ENCODE results near the gene CST5.
A peak's percentile ranks its signal among the peaks of the same experiment; 100 is the strongest.
"Not testable (repeated sequence)": the region's sequence is repeated elsewhere in the genome, so short reads cannot be mapped to it uniquely, and the experiment has no call there.

CST5 gene

DNA sequence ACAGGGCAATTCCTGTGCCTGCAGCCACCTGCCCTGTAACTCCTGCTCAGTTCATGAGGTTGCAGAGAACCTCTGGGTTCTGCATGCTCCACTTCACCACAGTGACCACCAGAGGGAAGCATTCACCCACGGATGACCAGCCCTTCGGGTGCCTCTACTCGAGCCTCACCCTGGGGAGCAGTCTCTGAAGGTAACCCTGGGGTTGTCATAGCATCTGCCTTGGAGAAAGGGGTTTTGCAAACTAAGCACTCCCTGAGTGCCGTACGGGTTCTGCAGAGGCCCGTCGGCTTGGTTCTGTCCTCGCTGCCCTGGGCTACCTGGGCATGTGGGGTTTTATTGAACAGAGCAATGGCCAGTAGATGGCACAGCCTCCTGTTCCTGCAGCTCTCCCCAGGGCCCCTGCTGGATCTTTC is 10.2 kb upstream of the CST5 start:
- DNase-seq (ENCODE audit: low read depth in 2 of 2): peak; percentile 41 to 51

DNA sequence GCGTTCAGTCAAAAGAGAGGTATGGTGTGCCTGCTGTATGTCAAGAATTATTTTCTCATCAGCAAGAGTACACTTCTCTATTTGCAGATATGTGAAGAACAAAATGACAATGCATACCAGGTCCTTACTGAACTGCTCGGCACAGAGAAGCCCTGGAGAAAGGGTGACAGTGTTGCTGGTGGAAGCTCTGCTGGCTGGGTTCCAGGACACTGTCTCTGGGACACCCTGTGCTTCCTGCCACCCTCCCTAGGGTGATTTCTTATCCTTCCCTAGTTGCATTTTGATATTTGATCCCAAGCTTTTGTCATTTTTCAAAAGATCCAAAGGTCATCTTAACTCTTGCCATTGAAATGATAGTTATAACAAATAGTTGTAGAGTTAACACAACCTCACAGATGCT is 8.3 kb upstream of the CST5 start:
- no peak for DNase-seq (ENCODE audit: low read depth in 2 of 2)

DNA sequence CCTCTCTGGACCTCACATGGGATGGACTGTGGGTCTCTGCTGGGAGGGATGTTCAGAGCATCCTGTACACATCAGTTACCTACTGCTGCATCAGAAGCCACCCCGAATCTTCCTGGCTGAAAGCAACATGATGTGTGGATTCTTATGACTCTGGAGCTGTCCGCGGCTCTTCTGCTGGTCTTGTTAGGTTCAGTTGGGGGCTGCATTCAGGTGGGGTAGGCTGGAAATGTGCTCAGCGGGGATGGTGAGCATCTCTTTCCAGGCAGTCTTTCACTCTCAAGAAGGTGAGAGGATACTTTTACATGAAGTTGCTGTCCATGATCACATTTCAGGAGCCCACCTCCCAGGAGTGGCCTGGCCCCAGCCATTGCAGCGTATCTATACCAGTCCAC is 5.2 kb upstream of the CST5 start:
- no peak for DNase-seq (ENCODE audit: low read depth in 2 of 2)

DNA sequence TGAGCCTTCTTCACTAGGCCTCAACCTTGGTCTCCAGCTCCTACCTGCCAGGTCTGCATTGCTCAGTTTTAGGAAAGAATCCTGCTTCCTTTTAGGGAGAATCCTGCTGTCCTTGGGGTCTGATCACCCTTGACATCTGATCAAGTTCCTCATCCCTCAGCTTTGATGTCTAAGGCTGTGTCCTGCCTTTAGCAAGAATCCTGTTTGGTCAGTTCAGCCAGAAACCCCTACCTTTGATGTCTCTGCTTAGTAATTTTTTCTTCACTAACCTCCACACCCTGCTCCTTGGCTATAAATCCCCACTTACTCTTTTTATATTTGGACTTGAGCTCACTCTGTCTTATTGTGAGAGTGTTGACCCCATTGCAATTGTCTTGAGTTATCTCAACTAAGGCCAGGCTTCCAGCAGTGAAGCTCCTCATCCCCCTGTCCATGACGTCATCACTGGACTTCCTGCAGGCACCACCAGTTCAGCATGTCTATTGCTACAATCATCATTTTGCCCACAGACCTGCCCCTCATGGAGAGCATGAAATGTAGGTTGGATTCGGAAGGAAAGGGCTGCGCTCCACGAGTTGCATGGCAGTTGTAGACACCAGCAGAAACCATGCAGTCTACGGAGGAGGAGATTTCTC is 4.7 kb upstream of the CST5 start:
- DNase-seq (ENCODE audit: low read depth in 2 of 2): no peak

DNA sequence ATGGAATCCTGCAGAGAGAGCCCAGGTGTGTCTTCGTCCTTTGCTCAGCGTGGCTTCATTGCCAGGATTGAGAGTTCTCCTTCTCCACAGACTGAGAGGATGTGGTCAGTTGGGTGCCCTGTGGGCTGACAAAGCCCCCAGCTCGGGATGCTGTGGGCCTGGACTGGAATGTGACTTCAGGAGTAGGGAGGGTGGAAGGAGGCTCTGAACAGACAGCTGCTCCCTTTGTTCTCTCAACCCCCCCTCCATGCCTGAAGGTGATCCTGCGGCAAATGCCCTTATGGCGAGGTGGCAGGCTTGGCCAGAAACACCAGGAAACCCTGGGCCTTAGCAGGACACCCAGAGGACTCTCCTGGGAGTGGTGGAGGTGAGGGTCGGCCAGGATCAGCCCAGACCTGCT is 1.8 kb upstream of the CST5 start:
- DNase-seq (ENCODE audit: low read depth in 2 of 2): no peak

DNA sequence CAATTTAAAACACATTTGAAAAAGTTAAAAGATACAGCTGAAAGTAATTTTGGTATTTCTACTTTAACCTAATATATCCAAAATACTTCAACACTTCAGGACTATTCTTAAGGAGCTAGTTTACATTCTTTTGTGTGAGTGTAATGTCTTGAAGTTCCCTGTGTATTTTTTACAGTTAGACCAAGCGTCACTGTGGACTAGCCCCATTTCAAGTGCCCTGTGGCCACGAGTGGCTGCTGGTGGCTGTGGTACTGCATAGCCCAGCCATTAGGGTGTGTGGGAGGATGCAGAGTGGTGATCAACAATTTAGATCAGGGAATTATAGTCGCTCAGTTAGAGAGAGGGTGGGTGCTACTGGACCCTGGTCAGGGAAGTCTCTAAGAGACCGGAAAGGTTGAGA is 869 bp upstream of the CST5 start:
- no peak for DNase-seq (ENCODE audit: low read depth in 2 of 2)

DNA sequence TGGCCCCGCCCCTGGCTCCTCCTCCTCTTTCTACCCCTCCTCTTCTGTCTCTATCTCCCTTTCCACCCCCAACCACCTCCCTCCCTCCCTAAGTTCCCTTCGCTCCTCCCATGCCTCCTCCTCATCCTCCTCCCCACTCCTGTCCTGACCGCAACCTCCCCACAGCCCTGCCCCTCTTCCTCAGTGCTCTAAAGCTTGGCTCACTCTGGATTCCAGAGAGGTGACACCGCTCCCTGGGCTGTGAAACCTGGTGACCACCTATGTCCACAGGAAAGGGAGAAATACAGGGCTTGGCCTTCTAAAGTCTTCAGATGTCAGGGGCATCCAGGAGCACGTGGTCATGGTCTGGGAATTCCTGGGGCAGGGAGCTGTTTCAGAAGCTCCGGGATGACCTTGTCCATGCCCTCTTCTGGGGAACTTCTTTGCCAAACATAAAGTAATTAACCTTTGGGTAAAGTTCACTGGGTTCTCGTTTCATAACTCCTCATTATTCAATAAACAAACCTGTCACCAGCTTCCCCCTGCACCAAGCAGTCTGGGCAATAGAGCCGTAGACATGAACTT is 345 bp upstream of the CST5 start:
- DNase-seq (ENCODE audit: low read depth in 2 of 2): no peak

DNA sequence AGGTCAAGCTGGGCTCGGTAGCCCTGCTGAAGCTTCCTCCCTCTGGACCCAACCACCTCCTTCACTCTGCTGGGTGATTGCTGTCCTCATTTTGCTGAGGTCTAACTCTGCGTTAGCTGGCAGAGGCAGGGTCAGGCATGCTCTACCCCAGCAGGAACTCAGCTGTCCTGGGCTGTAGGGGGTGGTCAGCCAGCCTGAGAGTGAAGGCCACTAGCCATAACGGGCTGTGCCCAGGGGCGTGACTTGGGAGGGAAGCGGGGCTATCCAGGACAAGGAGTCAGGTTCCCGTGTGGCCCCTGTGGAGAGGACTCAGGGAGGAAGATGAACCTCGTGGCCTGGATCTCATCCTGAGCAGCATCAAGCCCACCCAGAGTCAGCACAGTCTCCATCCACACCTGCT is 761 bp downstream of the CST5 start:
- DNase-seq (ENCODE audit: low read depth in 2 of 2): no peak

DNA sequence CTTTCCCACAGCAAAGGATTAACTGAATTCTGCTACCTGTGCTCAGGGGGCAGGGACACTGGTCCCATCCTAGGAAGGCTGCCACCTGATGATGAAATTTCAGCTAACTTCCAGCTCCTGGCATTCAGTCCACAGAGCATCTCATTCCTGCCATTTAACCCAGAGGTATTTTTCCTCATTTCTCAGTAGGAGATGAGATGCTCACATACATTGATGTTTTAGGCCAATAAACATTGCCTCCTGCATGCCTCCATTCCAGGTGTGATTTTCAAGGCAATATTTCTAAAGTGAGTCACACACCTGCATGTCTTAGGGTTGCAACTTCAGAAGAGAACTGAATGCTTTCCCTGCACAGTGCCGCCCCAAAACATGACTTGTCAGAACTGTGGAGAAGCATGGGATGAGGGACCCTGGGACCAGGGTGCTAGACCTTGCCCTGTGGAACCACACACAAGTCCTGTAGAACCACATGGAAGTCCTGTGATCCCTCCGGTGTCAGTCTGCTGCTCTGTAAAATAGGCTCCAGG is 1.5 kb downstream of the CST5 start:
- DNase-seq (ENCODE audit: low read depth in 2 of 2): not testable (repeated sequence)

DNA sequence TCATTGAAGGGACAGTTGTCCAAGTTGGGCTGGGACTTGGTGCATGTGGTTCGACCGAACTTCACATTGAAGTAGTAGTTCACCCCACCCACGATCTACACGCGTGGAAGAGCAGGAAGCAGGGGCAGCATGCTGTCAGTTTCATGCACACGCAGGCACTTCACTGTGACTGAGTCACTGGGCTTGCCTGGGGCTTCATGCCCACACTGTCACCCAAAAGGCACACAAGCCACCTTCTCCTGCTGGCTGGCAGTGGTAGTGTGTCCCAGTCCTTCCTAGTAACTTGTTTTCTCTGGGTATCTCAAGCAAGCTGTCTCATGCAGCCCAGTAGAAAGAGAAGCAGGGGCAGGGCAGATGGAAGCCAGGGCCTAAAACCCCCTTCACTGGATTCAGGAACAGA is 2.0 kb downstream of the CST5 start:
- DNase-seq (ENCODE audit: low read depth in 2 of 2): no peak

DNA sequence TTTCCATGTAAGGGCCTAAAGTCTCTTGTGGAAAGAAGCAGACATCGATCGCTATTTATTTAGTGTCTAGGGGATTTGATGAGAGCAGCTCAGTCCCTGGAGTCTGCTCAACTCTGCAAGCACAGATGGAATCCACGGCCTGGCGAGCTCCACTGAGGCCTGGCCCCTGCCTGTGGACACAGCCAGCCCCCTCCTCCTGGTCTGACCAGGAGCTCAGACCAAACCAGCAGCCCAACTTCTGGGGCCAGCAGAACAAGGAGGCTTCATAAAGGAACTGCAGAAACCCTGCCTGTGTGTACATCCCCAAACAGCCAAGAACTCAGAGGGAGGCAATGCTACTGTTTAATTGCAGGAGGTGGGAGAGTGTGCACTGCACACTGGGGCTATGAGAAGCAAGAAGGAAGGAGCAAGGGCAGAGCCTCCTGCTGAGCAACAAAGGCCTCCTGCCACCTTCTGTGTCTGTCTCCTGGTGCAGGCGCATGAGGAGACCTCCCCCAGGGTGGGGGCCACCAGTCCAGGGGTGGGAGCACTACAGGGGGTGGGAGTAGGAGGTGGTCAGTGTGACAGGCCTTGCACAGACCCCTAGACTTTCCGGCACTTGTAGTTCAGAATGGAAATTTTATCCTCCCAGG is 3.8 kb downstream of the CST5 start:
- DNase-seq (ENCODE audit: low read depth in 2 of 2): no peak

DNA sequence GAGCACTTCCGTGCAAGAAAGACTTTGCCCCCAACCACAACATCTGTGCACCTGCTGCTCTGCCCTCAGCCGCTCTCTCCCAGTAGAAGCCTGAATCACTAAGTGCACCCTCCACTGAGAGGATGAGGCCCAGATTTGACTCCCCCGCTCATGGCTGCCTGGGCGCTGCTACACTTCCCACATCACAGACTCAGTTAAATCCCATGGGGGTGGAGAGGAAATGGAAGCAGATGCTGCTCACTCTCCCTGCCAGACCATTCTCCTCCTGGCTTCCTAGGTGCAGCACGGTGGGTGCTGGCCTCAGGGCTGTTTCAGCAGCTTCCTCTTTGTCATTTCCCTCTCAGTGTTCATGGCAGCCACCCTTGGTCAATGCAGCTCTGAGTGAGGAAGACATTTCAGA is 4.8 kb downstream of the CST5 start:
- DNase-seq (ENCODE audit: low read depth in 2 of 2): no peak

DNA sequence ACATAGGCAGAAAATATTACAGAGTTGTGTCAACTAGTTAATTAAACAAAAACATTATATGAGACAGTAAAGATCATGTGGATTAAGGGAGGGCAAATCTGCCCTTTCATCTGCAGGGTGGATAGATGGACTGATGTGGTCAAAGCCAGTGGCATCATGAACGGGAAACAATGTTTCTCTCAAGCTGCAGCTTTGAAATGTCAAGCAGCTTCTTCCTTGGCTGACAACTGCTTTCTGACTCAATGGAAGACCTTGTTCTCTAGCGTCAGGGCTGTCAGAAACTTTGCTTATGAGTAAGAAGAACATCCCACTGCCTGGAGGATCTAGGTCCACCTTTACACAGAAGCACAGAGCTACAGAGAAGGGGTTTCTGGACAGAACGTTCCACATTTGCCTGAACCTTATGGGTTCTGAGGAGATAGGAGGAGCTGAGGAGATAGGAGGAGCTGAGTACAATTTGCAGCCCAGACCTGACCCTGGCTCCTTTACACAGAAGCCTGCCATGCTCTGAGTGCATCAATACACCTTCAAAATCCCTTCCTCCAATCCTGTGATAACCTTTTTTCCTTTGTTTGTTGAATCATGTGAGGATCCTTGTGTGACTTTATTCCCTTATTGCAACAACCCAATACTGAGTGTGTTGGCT is 6.1 kb downstream of the CST5 start:
- no peak for DNase-seq (ENCODE audit: low read depth in 2 of 2)

DNA sequence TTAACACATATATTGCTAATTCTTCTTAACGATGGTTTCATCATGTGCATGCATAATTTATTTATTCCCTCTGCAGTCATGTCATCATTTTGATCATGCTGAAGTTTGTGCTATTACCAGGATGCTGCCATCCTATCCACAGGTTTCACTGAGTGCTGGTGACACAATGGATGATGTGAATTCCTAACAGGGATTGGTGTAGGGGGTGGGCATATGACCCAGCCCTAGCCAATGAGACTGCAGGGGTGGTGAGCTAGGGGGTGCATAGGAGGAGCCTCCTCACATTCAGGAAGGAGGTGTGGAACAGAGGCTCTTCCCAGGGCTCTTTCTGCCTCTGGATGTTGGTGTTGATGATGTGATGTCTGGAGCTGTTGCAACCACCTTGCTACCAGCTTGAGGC is 7.5 kb downstream of the CST5 start:
- DNase-seq (ENCODE audit: low read depth in 2 of 2): no peak

DNA sequence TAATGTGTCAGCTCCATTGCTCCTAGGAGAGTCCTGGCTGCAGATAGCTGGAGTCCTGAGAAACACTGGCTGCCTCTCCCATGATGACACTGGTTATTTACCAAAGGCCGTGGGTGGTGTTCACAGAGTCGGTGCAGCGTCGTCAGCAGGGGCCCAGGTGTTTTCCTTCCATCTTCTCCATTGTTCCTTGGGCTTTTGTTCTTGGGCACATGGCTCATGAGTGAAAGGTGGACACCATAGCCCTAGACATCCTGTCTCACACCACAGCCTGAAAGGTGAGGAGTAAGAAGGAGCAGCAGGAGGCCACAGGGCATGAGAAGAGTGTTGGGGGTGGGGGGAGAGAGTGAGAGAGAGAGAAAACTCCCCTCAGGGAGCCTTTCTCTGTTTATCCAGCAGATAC is 9.1 kb downstream of the CST5 start:
- no peak for DNase-seq (ENCODE audit: low read depth in 2 of 2)

DNA sequence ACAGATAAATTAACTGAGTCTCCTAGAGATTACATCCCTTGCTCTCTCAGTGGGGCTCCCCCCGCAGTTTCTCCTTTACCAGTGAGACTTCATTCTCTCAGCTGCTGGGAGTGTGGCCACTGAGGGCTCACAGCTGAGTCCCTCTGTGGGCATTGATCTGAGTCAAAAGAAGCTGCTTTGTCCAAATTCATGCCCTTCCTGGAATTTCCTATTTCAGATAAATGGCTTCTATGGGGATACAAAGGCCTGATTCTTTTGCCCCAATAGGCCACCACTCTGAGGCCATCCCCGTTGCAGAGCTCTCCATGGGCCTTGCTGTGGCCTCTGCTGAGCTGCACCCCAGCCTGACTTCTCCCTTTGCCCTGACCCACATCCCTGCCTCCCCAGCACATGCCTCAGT is 10.0 kb downstream of the CST5 start:
- DNase-seq (ENCODE audit: low read depth in 2 of 2): no peak

DNA sequence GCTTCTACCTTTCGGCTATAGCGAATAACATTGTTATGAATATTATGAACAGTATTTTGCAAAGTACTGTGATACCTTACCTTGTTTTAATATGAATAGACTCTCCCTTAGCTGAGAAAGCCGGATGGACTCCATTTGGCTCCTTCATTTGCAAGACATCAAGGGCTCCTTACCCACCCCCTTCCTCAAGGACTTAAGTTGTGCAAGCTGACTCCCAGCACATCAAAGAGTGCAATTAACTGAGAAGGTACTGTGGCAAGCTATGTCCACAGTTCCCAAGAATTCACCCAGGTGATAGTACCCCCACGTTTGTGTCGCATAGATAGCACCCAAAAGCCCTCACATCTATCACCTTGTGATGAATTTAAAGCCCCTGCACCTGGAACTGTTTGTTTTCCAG is 11.2 kb downstream of the CST5 start:
- no peak for DNase-seq (ENCODE audit: low read depth in 2 of 2)

DNA sequence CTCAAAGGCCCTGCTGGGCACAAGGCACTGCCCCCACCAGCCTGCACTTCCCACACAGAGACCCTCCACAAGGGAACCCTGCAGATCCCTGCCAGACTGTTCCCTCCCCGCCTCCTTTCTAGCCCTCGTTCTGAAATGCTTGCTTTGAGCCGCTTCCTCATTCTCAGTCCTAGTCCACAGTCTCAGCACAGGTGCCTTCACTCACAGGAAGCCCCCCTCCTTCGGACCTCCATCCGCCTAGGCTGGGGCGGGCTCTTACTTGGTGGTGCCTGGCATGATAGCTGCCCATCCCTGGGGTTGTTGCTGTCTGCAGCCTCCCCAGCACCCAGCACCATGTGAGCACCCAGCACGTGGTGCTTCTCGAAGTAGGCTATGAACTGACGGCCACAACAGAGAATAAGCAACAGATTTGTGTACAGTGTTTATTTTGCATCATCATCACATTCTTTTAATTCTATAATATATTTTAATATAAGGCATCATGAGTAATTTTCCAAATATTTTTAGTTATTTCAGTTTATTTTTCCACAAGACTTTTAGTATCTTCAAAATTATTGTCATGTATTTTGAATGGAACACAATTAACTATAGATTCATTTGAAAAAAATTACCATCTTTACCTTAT is 12.3 kb downstream of the CST5 start:
- DNase-seq (ENCODE audit: low read depth in 2 of 2): no peak

DNA sequence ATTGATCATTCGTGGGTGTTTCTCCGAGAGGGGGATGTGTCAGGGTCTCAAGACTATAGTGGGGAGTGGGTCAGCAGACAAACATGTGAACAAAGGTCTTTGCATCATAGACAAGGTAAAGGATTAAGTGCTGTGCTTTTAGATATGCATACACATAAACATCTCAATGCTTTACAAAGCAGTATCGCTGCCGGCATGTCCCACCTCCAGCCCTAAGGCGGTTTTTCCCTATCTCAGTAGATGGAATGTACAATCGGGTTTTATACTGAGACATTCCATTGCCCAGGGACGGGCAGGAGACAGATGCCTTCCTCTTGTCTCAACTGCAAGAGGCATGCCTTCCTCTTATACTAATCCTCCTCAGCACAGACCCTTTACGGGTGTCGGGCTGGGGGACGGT is 18.8 kb downstream of the CST5 start:
- DNase-seq (ENCODE audit: low read depth in 2 of 2): not testable (repeated sequence)

DNA sequence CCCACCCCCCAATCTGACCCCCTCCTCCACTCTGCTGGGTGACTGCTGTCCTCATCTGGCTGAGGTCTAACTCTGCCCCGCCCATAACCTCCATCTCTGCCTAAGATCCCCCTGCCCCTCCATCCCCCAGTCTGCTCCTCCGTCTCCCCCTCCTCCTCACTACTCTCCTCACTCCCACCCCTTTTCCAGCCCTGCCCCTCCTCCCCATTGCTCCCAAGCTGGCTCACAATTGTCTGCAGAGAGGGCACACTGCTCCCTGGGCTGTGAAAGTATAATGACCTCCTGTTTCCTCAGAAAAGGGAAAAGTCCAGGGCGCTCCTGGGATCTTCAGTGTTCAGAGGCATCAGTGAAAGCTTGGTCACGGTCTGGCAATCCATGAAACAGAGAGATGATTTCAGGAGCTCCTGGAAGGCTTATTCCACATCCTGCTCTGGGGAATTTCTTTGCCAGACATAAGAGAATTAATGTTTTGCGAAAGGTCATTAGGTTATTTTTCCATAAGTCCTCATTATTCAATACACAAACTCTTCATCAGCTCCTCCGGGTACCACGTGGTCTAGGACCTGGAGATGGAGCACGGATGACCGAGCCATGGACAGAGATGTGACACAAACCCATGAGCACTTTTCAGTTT is 21.5 kb downstream of the CST5 start:
- no peak for DNase-seq (ENCODE audit: low read depth in 2 of 2)

DNA sequence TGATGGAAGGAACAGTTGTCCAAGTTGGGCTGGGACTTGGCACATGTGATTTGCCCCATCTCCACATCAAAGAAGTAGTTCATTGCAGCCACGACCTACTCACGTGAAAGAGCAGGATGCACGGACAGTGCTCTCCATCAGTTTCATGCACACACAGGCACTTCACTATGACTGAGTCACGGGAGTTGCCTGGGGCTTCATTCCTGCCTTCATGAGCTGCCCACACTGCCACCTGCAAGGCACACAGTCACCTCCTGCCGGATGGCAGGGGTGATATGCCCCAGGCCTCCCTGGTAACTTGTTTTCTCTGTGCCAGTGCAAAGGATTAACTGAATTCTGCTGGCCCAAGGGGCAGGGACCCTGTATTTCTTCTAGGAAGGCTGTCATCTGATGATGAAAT is 22.8 kb downstream of the CST5 start:
- DNase-seq (ENCODE audit: low read depth in 2 of 2): no peak

DNA sequence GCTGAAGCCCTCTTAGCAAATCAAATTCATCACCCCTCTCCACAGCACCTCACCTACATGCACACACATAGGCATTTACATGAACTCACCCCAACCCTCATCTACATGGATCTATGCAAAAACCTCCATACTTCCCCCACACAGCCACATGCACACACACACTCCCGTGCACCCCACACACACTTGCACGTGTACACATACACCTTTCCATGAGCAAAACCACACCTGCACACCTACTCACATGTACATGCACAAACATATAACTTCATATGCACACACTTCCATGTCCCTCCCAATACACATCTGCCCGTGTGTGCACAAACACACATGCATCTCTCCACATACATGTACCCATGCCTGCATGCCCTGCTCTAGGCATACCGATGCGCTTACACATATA is 23.3 kb downstream of the CST5 start:
- no peak for DNase-seq (ENCODE audit: low read depth in 2 of 2)
